Endothelial cell of umbilical vein (primary cell): ENCODE results near the gene POLR2J. TPM values are rescaled to one million over a fixed set of nuclear protein-coding genes. Genes with fewer than 3 reads are reported as not detected.

Source experiments
- BruUV-seq: library from RNA; stranded (reverse); fragments of 400-500 nt; replicated peaks from 2 replicates; lab custom pipeline; 2021; lab: Mats Ljungman, UMichigan
- CTCF ChIA-PET: fragments of 300-600, 350-600 bp; sonication (Branson Sonifier 250); formaldehyde crosslinking; loops from one replicate; lab custom pipeline; 2021; ENCODE audit warnings: antibody characterized with exemption, inconsistent platforms; lab: Charles Lee
- POLR2A ChIA-PET: fragments of 300-600, 350-600 bp; sonication (Branson Sonifier 250); formaldehyde crosslinking; loops from one replicate; lab custom pipeline; 2021; ENCODE audit warnings: antibody characterized with exemption, inconsistent platforms; lab: Charles Lee
- DNase-seq: peaks from one replicate; pipeline ENCODE4 v3.0.0-alpha.2; 2011; ENCODE audit warnings: low read depth, low spot score
- FAIRE-seq: peaks from 2 replicates; lab custom pipeline; 2011; peaks lifted over from hg19 to GRCh38; lab: Jason Lieb, UNC
- H2AFZ ChIP-seq: 2 replicates; pipeline ENCODE4 v1.6.0; 2012; ENCODE audit warnings: low read depth, low read length, control low read depth, inconsistent platforms
- H3K27ac ChIP-seq: 2 replicates; pipeline ENCODE4 v1.5.1; 2011; ENCODE audit warnings: low read depth, mild to moderate bottlenecking, control low read depth, low read length, moderate library complexity; ENCODE audit not compliant: insufficient read depth
- H3K27me3 ChIP-seq, 2 experiments: 2 replicates each; pipeline versions ENCODE4 v1.6.0 to v1.6.1; 2011; ENCODE audit warnings: low read length in 2 of 2, mixed read lengths in 1 of 2; ENCODE audit not compliant: control insufficient read depth in 2 of 2, insufficient read depth in 2 of 2
- H3K36me3 ChIP-seq, 2 experiments: 2 replicates in 1 of 2; 3 replicates in 1 of 2; pipeline ENCODE4 v1.5.1; 2011; ENCODE audit warnings: low read length in 2 of 2, mild to moderate bottlenecking in 1 of 2, moderate library complexity in 1 of 2; ENCODE audit not compliant: control insufficient read depth in 2 of 2, insufficient read depth in 2 of 2; ENCODE audit errors: extremely low read depth in 1 of 2
- H3K4me1 ChIP-seq: 3 replicates; pipeline ENCODE4 v1.5.1; 2011; ENCODE audit warnings: mild to moderate bottlenecking, low read length; ENCODE audit not compliant: control insufficient read depth, insufficient read depth; ENCODE audit errors: extremely low read depth
- H3K4me2 ChIP-seq: 2 replicates; pipeline ENCODE4 v1.6.1; 2011; ENCODE audit warnings: low read length, control low read depth, mixed read lengths; ENCODE audit not compliant: insufficient read depth
- H3K4me3 ChIP-seq, 3 experiments: fragments of 200-600 bp in 1 of 3; sonication (generic), shearing (Covaris generic) in 1 of 3; replicated peaks in 1 of 3; 2 replicates each; pipeline ENCODE4 v1.5.1; 2011 to 2016; ENCODE audit warnings: control low read depth in 3 of 3, low read length in 3 of 3, mild to moderate bottlenecking in 2 of 3, inconsistent platforms in 1 of 3, low read depth in 1 of 3, moderate library complexity in 1 of 3; ENCODE audit not compliant: insufficient read depth in 1 of 3
- H3K79me2 ChIP-seq: 2 replicates; pipeline ENCODE4 v1.6.0; 2012; ENCODE audit warnings: low read length, inconsistent platforms; ENCODE audit not compliant: control insufficient read depth, insufficient read depth
- H3K9ac ChIP-seq: replicated peaks from 2 replicates; pipeline ENCODE3; 2011; ENCODE audit warnings: low read length, control low read depth; ENCODE audit not compliant: insufficient read depth; ENCODE audit errors: extremely low read depth
- H3K9me1 ChIP-seq: replicated peaks from 3 replicates; pipeline ENCODE4 v1.6.0; 2011; ENCODE audit warnings: mild to moderate bottlenecking, low read length; ENCODE audit not compliant: control insufficient read depth, insufficient read depth; ENCODE audit errors: extremely low read depth
- H3K9me3 ChIP-seq: replicated peaks from 2 replicates; pipeline ENCODE4 v1.5.1; 2012; ENCODE audit warnings: low read length, inconsistent platforms; ENCODE audit not compliant: control insufficient read depth, insufficient read depth
- H4K20me1 ChIP-seq: replicated peaks from 2 replicates; pipeline ENCODE3; 2011; ENCODE audit warnings: mild to moderate bottlenecking, low read length; ENCODE audit not compliant: control insufficient read depth, insufficient read depth; ENCODE audit errors: extremely low read depth
- CTCF ChIP-seq, 2 donors: IDR thresholded peaks; 1 replicate in 1 of 2; 2 replicates in 1 of 2; pipeline ENCODE4 v1.5.1; 2011; ENCODE audit warnings: low read length in 2 of 2, mild to moderate bottlenecking in 2 of 2, moderate library complexity in 2 of 2, control low read depth in 1 of 2, inconsistent platforms in 1 of 2, low read depth in 1 of 2; ENCODE audit not compliant: insufficient read depth in 1 of 2; ENCODE audit errors: extremely low read depth in 1 of 2
- FOS ChIP-seq: IDR thresholded peaks from 2 replicates; pipeline ENCODE4 v1.6.1; 2011; ENCODE audit warnings: mild to moderate bottlenecking, low read length, moderate library complexity, borderline replicate concordance; ENCODE audit not compliant: insufficient read depth
- GATA2 ChIP-seq: IDR thresholded peaks from 2 replicates; pipeline ENCODE4 v1.7.0; 2011; ENCODE audit warnings: low read depth, mild to moderate bottlenecking, moderate library complexity, mixed read lengths, low read length; ENCODE audit not compliant: insufficient read length, insufficient read depth
- JUN ChIP-seq: IDR thresholded peaks from 2 replicates; pipeline ENCODE4 v1.6.1; 2011; ENCODE audit warnings: borderline replicate concordance, low read depth; ENCODE audit not compliant: insufficient read length, insufficient read depth
- MAX ChIP-seq: IDR thresholded peaks from 2 replicates; pipeline ENCODE4 v1.6.1; 2011; ENCODE audit not compliant: insufficient read depth, insufficient read length
- MYC ChIP-seq: IDR thresholded peaks from one replicate; pipeline ENCODE4 v1.6.1; 2011; ENCODE audit warnings: mild to moderate bottlenecking, low read depth, low read length
- POLR2A ChIP-seq: IDR thresholded peaks from 2 replicates; pipeline ENCODE4 v1.6.1; 2012; ENCODE audit warnings: low read depth, mild to moderate bottlenecking, control low read depth, low read length
- POLR2AphosphoS5 ChIP-seq: IDR thresholded peaks from 2 replicates; pipeline ENCODE4 v1.6.1; 2012; ENCODE audit warnings: low read depth, mild to moderate bottlenecking, control low read depth, low read length, moderate library complexity; ENCODE audit not compliant: insufficient read depth
- dilution Hi-C: fragments of 300-500 bp; cut with MboI; formaldehyde crosslinking; loops from one replicate; pipeline ENCODE4 v1.15.0; 2019; ENCODE audit warnings: low sequenced_read_pairs; ENCODE audit not compliant: extremely low pct_ligation_motif_present
- intact Hi-C: fragments of 100-400 bp; cut with micrococcal nuclease; formaldehyde crosslinking; loops from one replicate; pipeline ENCODE4 v1.10.0; 2022
- polyA plus RNA-seq, 4 experiments: library from polyadenylated mRNA; depleted of rRNA in 3 of 4; stranded (reverse) in 3 of 4; unstranded in 1 of 4; fragments of >200 nt; gene quantifications; 2 replicates each; pipeline versions ENCODE4 v1.2.1 to v1.2.3, GENCODE V29; 2011 to 2012; ENCODE audit warnings: missing spikeins in 1 of 4
- total RNA-seq: library from RNA; stranded (reverse); gene quantifications from 2 replicates; pipeline ENCODE4 v1.2.3, GENCODE V29; 2021

Gene POLR2J
- total and polyA plus RNA-seq, 2 donors (not counting 3 experiments of a cell fraction or from before 2014, with no cell fraction given) = 48.7 to 93.6 TPM

DNA sequence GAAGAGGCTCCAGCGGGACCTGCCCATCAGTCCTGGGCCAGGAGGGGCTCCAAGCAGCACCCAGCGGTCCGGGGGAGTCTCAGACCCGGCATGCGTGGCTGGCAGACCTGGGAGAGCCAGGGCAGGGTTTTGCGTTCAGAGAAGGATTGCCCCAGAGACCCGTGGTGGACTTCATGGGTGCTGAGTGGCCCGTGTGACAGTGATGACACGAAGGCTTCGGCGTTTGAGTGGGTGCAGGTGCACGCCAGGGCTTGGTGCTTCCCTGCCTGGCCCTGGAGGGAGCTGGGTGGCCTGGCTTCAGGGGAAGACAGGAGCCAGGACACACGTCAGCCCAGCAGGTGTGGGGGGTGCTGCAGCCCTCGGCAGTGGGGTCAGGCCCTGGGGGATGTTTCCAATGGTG, 31.4 kb downstream of the POLR2J start:
- CTCF ChIA-PET = interaction anchor here (1.0 kb wide), 1 partner anchor 18 kb away, joined by 4 read pairs; no protein-coding TSS in a partner anchor

More for the DNA sequence above, 31.4 kb downstream of the POLR2J start:
- Histone ChIP-seq H3K9me1 (no peaks in the 10 kb centered on the region), H3K36me3 (peaks cover 0 to 27% of the 10 kb centered on the region in 2 experiments), H3K9me3 (no peaks in the 10 kb centered on the region), H2AFZ (no peak overlapping the region), H3K27me3 (no peaks in the 10 kb centered on the region), H3K79me2 (no peaks in the 10 kb centered on the region), H4K20me1 (no peaks in the 10 kb centered on the region), H3K4me2 (no peak overlapping the region), H3K4me1 (no peaks in the 10 kb centered on the region), H3K9ac (no peak overlapping the region), H3K27ac (no peak overlapping the region), H3K4me3 (no peak overlapping the region)
- no peak for DNase-seq
- dilution Hi-C loops = no loop called here
- intact Hi-C loops = no loop called here
- no peak for TF ChIP-seq MAX
- TF ChIP-seq FOS = no peak
- TF ChIP-seq JUN = no peak
- TF ChIP-seq GATA2 = no peak
- TF ChIP-seq POLR2A = no peak
- no peak for TF ChIP-seq MYC
- no peak for TF ChIP-seq CTCF (IDR thresholded peaks at IDR 0.05; ENCODE audit: extremely low read depth in 1 of 2, insufficient read depth in 1 of 2, low read depth in 1 of 2, low read length in 2 of 2)
- TF ChIP-seq POLR2AphosphoS5 = no peak
- BruUV-seq = no TSS peak
- POLR2A ChIA-PET = no interaction called here
- no peak for FAIRE-seq
